HG03354 (cell line): Measurements from ENCODE around the gene PAX2.

Experiments
- ATAC-seq: cut with Tn5 transposase; IDR thresholded peaks from one replicate; pipeline ENCODE4 v1.9.1; 2021; ENCODE audit warnings: mild to moderate bottlenecking; ENCODE audit not compliant: unreplicated experiment, poor library complexity, severe bottlenecking

The PAX2 gene

DNA sequence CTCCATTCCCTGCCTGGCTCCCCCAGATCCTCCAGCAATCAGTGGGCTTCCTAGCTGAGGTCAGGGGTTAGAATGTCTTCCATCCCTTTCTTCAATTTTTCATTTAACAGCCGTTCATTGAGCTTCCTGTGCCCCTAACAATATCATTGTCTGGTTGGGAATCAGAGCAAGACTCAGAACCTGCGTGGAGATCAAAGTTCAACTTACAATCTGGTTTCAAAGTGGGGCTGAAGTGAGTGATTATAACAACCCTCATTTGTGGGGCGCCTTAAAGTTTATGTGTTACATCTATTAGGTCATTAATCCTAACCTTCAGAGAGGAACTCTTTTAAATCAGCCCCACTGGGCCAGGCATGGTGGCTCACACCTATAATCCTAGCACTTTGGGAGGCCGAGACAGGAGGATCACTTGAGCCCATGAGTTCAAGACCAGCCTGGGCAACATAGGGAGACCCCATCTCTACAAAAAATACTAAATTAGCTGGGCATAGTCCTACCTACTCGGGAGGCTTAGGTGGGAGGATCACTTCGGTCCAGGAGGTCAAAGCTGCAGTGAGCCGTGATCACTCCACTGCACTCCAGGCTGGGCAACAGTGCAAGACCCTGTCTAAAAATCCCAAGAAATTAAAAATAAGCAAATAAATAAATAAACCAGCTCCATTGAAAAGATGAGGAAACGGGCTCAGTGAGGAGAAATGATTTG lies 122.0 kb downstream of the PAX2 start:
- ATAC-seq = no peak

DNA sequence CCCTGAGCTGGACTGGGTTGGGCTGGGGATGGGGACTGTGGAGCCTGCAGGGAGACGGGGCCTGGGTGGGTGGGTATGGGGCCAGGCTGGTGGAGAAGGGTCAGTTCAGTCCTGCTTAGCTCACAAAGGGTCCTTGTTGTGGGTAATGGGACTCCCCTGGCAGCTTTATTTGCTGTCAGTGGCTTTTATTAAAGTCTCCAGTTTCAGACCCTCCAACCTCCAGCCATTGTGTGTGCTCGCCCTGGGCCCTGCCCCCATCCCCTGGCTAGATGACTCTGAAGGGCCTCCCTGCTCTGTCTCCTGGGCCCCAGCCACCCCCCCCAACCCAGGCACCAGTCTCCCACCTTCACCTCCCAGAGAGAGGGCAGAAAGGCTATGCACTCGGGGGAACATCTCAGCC lies 123.0 kb downstream of the PAX2 start:
- no peak for ATAC-seq

DNA sequence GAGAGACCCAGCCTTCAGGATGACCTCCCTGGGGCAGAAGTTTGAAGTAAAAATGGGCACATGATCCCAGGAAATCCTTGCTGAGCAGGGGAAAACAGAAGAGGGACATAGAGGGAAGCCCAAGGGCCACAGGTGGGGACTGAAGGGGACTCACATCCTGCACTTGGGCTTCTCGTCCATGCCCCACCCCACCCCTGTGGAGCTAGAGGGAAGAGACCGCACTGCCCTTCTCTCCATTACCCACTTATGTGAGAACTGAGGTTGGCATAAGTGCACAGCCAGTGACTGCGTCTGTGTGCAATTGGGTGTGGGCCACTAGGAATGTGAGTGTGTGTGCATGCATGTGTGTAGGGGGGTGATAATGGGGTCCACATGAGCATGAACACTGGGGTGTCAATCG lies 124.0 kb downstream of the PAX2 start:
- ATAC-seq = no peak

DNA sequence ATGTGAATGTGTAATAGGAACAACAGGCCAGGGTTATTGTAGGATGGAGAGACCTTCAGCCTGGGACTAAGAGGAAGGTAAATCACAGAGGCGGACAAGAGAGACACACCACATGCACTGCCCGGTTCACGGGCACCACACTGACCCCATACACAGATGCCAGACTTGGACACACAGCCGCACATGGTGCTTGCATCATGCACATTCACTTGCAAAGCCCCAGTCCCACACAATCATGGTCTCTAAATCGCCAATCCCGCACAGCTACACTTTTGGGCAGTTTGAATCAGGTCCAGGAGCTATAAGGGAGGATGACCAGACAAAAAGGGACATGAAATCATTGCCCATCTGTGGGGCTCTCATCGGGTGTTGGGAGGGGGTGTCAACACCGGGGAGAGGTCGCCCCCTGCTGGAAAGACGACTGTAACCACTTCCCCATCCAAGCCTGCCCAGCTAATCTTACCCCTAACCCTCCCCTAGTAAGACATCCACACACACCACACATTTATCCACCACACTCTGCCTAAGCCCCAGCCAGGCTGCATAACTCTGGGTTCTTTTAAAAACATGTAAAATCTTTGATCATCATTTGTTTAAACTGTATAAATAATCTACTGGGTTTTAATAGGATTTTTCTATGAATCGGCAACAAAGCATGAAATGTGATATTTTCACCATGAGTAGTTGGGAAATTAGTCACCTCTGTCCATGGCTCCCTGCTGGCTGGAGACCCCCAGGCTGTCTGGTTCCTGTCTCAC lies 126.8 kb downstream of the PAX2 start:
- ATAC-seq = no peak

DNA sequence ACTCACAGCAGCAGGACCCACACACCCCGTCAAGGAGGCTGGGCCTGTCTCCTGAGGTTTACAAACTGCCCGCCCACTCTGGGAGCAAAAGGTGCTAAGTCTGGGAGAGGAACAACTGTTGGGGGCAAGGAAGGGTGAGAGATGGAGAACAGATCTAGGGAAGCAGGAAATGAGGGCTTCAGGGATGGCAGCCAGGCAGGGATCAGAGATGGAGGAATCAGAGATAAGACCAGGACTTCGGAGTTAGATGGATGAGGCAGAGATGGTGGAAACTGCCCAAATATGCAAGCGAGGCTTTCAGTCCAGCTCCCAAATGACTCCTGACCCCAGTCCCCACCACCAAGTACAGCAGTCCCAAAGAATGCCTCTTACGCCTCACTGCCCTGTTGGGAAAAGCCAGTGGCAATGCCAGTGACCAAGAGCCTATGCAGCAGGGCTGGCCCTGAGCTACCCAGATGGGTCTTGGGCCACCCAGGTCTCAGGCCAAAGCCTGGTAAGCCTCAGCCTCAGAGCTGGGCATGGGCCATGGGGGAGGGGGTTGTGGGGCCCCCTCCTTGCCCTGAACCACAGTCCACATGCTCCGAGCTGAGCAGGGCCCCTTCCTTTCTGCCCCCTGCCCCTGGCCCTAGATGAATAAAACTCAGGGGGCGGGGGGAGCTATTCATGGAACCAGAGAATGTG lies 127.9 kb downstream of the PAX2 start:
- no peak for ATAC-seq

DNA sequence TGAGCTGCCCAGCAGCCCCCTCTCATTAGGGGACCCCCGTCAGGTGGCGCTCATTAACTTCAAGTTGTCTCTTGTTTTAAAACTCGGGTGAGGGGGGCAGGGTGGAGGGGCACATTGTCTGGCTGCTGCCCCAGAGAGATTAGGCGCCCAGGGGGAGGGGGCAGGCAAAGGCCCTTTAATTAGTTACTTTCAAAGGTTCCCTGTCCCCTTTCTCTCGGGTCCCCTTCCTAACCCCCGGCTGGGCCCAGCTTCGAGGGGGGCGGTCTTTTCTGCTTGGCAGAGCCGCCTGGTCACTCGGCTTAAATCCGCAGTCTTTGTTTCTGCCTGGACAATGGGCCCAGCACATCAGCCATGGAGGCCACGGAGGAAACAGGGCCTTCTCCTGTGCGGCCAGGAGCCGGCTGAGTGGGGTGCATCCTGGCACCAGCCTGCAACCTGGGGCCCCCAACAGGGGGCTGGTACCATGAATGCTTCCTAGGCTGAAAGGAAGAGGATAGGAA lies 128.5 kb downstream of the PAX2 start:
- no peak for ATAC-seq

DNA sequence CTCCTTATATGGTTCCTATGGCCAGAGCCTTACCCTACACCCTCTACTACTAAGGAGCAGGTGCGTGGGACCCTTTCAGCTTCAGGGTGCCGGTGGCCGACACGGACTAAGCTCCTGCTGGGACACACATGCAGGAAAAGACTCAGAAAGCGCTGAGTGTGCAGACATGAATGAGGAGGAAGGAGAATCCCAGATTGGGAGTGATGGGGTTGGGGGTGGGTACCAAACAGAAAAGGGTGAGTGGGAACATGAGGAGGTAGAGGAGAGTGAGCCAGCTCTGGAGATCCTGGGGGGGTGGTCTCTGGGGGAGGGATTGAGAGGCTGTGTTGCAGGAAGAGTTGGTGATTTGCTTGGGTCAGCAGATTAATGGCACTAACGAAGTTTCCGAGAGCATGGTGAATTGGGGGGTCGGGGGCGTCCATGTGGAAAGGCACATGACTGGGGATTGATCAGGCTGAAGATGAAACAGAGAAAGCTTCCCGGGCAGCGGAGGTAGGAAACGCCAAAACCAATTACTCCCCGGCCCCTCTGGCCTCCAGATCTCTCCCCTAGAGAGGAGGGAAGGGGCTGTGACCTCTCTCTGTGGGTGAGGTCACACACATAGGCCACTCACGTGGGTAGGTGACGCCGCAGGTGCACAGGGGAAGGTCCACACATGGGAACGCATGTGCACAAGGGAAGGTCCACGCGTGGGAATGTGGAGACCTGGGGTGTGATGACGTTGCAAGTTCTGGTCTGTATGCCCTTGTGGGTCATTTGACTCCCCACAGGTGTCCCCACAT lies 129.5 kb downstream of the PAX2 start:
- no peak for ATAC-seq

DNA sequence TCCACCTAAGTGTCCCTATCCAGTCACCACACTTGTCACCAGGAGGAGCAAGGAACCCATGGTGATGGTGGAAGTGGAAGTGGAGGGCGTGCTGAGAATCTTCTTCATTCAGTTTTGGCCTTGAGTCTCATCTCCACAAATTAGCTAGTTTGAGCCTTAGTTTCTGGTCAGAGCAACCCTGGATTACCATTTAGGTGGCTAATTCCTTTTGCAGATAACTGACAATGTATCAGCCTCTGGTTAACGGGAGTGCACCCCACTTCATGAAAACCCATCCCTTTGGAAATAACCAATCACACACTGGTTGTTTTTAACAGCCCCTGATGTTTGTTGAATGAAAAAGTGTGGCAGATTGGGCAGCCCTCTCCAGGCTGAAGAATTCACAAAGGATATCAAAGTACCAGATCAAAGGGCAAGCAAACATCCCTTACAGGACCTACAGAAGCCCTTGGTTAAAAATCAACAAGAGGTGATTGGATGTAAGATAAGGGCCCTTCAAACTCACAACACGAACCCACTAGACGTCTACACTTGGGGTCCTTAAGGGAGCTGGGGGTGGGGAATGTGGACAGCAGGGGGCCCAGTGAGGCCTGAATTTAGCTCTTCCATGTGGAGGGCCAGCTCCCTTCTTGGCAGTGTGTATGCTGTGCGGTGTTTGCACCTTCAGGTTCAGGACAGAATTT lies 130.2 kb downstream of the PAX2 start:
- ATAC-seq = no peak

DNA sequence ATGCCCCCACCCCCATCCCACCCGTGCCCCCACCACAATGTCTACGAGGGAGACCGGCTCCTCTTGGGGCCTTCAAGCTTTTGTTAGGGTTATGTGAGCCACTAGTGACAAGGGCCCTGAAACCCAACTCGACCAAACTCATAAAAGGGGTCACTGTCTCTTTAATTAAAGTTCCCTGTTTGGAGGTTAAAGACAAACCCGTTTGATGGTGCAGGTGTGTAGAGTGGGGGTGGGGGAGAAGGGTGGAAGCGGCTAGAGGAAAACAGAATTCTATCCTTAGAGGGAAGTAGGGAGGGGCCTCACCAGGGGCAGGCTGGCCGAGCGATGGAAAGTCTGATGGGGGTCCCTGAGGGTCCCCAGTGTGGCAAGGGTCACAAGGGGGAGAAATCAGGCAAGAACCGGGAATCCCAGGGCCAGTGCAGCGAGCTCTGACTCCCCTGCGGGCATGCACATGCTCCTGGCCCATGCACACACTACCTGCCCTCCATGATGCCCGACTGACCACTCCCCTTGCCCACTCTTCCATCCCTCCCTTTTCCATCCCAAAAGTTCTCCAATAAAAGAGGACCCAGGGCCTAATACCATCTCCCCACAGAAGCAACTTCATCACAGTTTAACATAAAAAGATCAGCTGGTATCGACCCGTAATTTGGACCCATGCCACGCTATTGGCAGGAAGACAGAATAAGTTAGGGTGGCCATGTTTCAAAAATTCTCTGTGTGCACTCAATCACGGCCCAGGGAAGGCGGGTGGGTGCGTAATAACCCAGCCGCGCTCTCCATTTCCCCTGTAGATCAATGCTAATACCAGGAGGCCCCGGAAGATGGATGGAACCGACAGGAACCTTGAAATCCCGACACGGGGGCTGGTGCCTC lies 131.4 kb downstream of the PAX2 start:
- no peak for ATAC-seq

DNA sequence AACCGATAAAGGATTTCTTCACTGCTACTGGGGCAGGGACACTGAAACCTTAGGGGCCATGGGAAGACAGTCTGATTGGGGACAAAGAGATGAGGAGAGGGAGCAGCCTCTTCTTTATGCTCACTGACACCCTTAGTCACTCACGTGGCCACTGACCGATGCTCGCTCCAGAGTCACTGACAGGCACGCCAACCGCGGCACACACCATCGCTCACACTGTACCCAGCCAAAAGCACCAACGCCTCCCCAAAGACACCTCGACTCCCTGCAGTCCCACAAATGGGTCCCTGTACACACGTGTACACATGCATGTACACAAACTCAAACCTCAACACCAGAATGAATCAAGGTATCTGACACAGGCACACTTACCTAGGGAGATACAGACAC lies 132.1 kb downstream of the PAX2 start:
- ATAC-seq = no peak

DNA sequence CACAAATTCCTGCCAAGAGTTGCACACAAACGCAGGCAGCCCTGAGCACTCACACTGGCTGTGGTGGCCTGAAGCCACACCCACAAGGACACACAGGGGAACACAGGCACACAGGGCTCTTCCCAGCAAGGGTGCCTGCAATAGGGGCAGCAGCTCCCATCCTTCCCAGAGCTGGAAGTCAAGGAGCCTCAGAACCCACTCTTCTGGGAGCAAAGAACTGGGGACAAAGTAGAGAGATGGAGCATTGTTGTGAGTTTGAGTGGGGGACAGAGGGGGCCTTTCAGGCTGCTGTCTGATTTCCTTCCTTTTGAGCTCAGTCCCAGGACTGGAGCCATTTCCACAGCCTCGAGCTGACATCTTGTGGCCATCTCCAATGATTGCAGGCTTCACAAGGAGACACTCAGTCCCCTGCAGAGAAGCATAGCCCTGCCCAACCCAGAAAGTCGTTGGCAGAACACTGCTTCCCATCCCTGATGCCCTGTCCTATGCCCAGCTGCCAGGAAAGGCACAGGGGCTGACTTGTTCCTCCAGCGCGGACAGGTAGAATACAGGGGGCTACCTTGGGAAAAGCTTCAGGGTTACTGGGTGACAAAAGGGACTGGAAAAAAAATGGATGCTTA lies 133.0 kb downstream of the PAX2 start:
- no peak for ATAC-seq
